ENCODE data around the gene BCL2. TPM values are rescaled to one million over a fixed set of nuclear protein-coding genes. Genes with fewer than 3 reads are reported as not detected.
"Not testable (repeated sequence)": the region's sequence is repeated elsewhere in the genome, so short reads cannot be mapped to it uniquely, and the experiment has no call there.

The BCL2 gene
- total RNA-seq, 1 donor from 2014 or later, result 18.7 TPM

- no peak for DNase-seq (ENCODE audit: extremely low spot score in 2 of 2)
- Histone ChIP-seq H3K27me3 (no peaks in the 10 kb centered on the region), H3K4me1 (peaks cover 42% of the 10 kb centered on the region), H3K36me3 (no peaks in the 10 kb centered on the region), H3K9me3 (no peaks in the 10 kb centered on the region), H3K4me3 (no peak overlapping the region), H3K27ac (peak overlapping the region; percentile 25)
- intact Hi-C loops (cut with DNase I), result no loop called here
- TF ChIP-seq POLR2A (IDR thresholded peaks at IDR 0.05) (no peak), POLR2AphosphoS5 (IDR thresholded peaks at IDR 0.05; ENCODE audit: insufficient read depth in 1 of 2, low read depth in 1 of 2) (no peak)
- TF ChIP-seq, protein P1, sequence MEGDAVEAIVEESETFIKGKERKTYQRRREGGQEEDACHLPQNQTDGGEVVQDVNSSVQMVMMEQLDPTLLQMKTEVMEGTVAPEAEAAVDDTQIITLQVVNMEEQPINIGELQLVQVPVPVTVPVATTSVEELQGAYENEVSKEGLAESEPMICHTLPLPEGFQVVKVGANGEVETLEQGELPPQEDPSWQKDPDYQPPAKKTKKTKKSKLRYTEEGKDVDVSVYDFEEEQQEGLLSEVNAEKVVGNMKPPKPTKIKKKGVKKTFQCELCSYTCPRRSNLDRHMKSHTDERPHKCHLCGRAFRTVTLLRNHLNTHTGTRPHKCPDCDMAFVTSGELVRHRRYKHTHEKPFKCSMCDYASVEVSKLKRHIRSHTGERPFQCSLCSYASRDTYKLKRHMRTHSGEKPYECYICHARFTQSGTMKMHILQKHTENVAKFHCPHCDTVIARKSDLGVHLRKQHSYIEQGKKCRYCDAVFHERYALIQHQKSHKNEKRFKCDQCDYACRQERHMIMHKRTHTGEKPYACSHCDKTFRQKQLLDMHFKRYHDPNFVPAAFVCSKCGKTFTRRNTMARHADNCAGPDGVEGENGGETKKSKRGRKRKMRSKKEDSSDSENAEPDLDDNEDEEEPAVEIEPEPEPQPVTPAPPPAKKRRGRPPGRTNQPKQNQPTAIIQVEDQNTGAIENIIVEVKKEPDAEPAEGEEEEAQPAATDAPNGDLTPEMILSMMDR (IDR thresholded peaks at IDR 0.05), result no peak
These were observed 127.3 kb downstream of the BCL2 start for GRCh38 chr18:63192126-63192884.

GRCh38 chr18:63191413-63191812, 128.2 kb downstream of the BCL2 start:
- TF ChIP-seq POLR2A (IDR thresholded peaks at IDR 0.05), result no peak
- no peak for TF ChIP-seq POLR2AphosphoS5 (IDR thresholded peaks at IDR 0.05; ENCODE audit: insufficient read depth in 1 of 2, low read depth in 1 of 2)
- TF ChIP-seq, protein P1 (IDR thresholded peaks at IDR 0.05), result no peak
- Histone ChIP-seq H3K9me3 (no peaks in the 10 kb centered on the region), H3K4me1 (peaks cover 46% of the 10 kb centered on the region), H3K36me3 (no peaks in the 10 kb centered on the region), H3K27ac (peak overlapping the region; percentile 25), H3K4me3 (no peak overlapping the region), H3K27me3 (no peaks in the 10 kb centered on the region)
- intact Hi-C loops (cut with DNase I), result no loop called here
- no peak for DNase-seq (ENCODE audit: extremely low spot score in 2 of 2)

GRCh38 chr18:63190838-63191237, 128.7 kb downstream of the BCL2 start:
- H3K4me3 ChIP-seq; H3K9me3 ChIP-seq; DNase-seq (ENCODE audit: extremely low spot score in 2 of 2); H3K27me3 ChIP-seq; H3K36me3 ChIP-seq; intact Hi-C loops (cut with DNase I): not testable (repeated sequence)
- Histone ChIP-seq H3K4me1 (peaks cover 51% of the 10 kb centered on the region), H3K27ac (peak overlapping the region; percentile 31)

DNA sequence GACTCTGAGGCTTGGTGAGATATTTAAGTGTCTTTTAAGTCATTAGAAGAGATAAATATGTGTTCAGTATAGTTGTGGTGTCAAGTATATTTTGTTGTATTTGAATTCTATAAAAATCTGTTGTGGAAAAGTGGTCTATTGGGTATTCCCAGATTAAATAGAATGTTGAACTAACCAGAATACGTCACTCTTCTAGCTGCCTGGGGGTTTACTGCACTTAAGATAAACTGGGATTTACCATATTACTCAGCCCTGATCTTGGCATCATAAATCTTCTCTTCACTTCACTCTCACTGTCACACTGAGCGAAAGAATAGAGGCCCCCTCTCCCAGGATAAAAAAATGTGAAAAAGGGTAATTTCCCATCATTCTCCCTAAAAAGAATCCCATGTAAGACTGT, 129.8 kb downstream of the BCL2 start:
- intact Hi-C loops (cut with DNase I), result no loop called here
- H3K27me3 ChIP-seq, result no peaks in the 10 kb centered on the region
- no peaks in the 10 kb centered on the region for H3K9me3 ChIP-seq
- no peak for TF ChIP-seq POLR2A (IDR thresholded peaks at IDR 0.05)
- TF ChIP-seq, protein P1 (IDR thresholded peaks at IDR 0.05), result no peak
- no peak for TF ChIP-seq POLR2AphosphoS5 (IDR thresholded peaks at IDR 0.05; ENCODE audit: insufficient read depth in 1 of 2, low read depth in 1 of 2)
- no peak overlapping the region for H3K4me3 ChIP-seq
- H3K4me1 ChIP-seq, result peaks cover 56% of the 10 kb centered on the region
- DNase-seq (ENCODE audit: extremely low spot score in 2 of 2), result no peak
- no peaks in the 10 kb centered on the region for H3K36me3 ChIP-seq
- H3K27ac ChIP-seq, result peak overlapping the region; percentile 31

GRCh38 chr18:63189041-63189440, 130.5 kb downstream of the BCL2 start:
- no peak for DNase-seq (ENCODE audit: extremely low spot score in 2 of 2)
- peaks cover 56% of the 10 kb centered on the region for H3K4me1 ChIP-seq
- peak overlapping the region; percentile 31 for H3K27ac ChIP-seq
- no peak for TF ChIP-seq POLR2AphosphoS5 (IDR thresholded peaks at IDR 0.05; ENCODE audit: insufficient read depth in 1 of 2, low read depth in 1 of 2)
- TF ChIP-seq, protein P1 (IDR thresholded peaks at IDR 0.05), result no peak
- TF ChIP-seq POLR2A (IDR thresholded peaks at IDR 0.05), result no peak
- H3K27me3 ChIP-seq, result no peaks in the 10 kb centered on the region
- no peaks in the 10 kb centered on the region for H3K36me3 ChIP-seq
- intact Hi-C loops (cut with DNase I), result no loop called here
- no peak overlapping the region for H3K4me3 ChIP-seq
- H3K9me3 ChIP-seq, result no peaks in the 10 kb centered on the region
